ENCODE measurements around the gene SIN3B.

DNA sequence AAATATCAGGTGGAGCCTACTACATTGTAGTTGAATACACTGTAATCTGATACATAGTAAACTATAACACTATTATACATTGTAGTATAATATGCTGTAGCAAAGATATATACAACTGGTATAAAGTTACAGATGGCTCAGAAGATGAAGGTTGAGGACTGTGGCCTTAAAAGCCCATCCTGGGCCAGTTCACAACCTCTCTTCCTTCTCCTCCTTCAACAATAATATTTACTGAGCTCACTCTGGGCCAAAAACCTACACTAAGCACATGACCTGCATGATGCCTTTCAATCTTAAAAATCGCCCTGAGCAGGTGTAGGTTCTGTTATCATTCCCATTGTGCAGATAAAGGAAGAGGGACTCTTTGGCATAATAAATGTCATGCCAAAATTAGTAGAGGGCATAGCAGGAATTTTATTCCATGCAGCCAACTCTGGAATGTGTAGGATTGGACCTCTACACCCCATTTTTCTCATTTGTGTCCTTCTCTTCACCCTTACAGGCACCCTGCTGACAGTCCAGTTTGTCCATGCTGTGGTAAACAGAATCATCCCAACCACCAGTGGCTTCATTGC, 14.6 kb upstream of the SIN3B start:
- TF ChIP-seq ZNF426 (tag by site-specific recombination; IDR thresholded peaks at IDR 0.05) (no peak), ZNF239 (tag by site-specific recombination; IDR thresholded peaks at IDR 0.05) (no peak)
- TF ChIP-seq, protein P1, sequence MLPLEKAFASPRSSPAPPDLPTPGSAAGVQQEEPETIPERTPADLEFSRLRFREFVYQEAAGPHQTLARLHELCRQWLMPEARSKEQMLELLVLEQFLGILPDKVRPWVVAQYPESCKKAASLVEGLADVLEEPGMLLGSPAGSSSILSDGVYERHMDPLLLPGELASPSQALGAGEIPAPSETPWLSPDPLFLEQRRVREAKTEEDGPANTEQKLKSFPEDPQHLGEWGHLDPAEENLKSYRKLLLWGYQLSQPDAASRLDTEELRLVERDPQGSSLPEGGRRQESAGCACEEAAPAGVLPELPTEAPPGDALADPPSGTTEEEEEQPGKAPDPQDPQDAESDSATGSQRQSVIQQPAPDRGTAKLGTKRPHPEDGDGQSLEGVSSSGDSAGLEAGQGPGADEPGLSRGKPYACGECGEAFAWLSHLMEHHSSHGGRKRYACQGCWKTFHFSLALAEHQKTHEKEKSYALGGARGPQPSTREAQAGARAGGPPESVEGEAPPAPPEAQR (tag by site-specific recombination; IDR thresholded peaks at IDR 0.05) = no peak
